Measurements from ENCODE around the gene EFR3B.
"Not testable (repeated sequence)": the region's sequence is repeated elsewhere in the genome, so short reads cannot be mapped to it uniquely, and the experiment has no call there.

EFR3B gene

GRCh38 chr2:25158096-25158852, 116.4 kb downstream of the EFR3B start:
- DNase-seq: no peak

GRCh38 chr2:25159949-25160348, 118.1 kb downstream of the EFR3B start:
- no peak for DNase-seq

GRCh38 chr2:25160376-25160775, 118.5 kb downstream of the EFR3B start:
- no peak for DNase-seq

GRCh38 chr2:25161055-25161781, 119.3 kb downstream of the EFR3B start:
- peak; percentile 67 for DNase-seq

GRCh38 chr2:25162061-25162460, 120.2 kb downstream of the EFR3B start:
- not testable (repeated sequence) for DNase-seq

GRCh38 chr2:25164561-25164960, 122.7 kb downstream of the EFR3B start:
- DNase-seq: no peak

- DNase-seq: peak; percentile 18
Observed at GRCh38 chr2:25165992-25166875, 124.4 kb downstream of the EFR3B start.

GRCh38 chr2:25168256-25169072, 126.6 kb downstream of the EFR3B start, which contains the start of gene POMC:
Gene POMC, minus strand, starts transcription at chr2:25168580. Its CDS starts 3,808 bp downstream, at chr2:25164772.
- peak; percentile 76 for DNase-seq

- DNase-seq: no peak
Observed at GRCh38 chr2:25169073-25169470, 127.2 kb downstream of the EFR3B start.

GRCh38 chr2:25170888-25171287, 129.0 kb downstream of the EFR3B start:
- DNase-seq: no peak

- no peak for DNase-seq
Observed at GRCh38 chr2:25173719-25174118, 131.8 kb downstream of the EFR3B start.

GRCh38 chr2:25174192-25174861, 132.5 kb downstream of the EFR3B start:
- DNase-seq: no peak

- no peak for DNase-seq
Observed at GRCh38 chr2:25176138-25176537, 134.3 kb downstream of the EFR3B start.

GRCh38 chr2:25176541-25177181, 134.8 kb downstream of the EFR3B start:
- DNase-seq: no peak

GRCh38 chr2:25177211-25177611, 135.3 kb downstream of the EFR3B start:
- DNase-seq: no peak

GRCh38 chr2:25178976-25179375, 137.1 kb downstream of the EFR3B start:
- DNase-seq: no peak

GRCh38 chr2:25184254-25184653, 142.4 kb downstream of the EFR3B start:
- DNase-seq: no peak

- DNase-seq: no peak
Observed at GRCh38 chr2:25187729-25188350, 146.0 kb downstream of the EFR3B start.

- DNase-seq: no peak
Observed at GRCh38 chr2:25188405-25188804, 146.5 kb downstream of the EFR3B start.

GRCh38 chr2:25190536-25190935, 148.7 kb downstream of the EFR3B start:
- DNase-seq: no peak

All from NCI-H2171 (cell line).